Measurements from ENCODE around the gene LIMK2.

LIMK2 gene

DNA sequence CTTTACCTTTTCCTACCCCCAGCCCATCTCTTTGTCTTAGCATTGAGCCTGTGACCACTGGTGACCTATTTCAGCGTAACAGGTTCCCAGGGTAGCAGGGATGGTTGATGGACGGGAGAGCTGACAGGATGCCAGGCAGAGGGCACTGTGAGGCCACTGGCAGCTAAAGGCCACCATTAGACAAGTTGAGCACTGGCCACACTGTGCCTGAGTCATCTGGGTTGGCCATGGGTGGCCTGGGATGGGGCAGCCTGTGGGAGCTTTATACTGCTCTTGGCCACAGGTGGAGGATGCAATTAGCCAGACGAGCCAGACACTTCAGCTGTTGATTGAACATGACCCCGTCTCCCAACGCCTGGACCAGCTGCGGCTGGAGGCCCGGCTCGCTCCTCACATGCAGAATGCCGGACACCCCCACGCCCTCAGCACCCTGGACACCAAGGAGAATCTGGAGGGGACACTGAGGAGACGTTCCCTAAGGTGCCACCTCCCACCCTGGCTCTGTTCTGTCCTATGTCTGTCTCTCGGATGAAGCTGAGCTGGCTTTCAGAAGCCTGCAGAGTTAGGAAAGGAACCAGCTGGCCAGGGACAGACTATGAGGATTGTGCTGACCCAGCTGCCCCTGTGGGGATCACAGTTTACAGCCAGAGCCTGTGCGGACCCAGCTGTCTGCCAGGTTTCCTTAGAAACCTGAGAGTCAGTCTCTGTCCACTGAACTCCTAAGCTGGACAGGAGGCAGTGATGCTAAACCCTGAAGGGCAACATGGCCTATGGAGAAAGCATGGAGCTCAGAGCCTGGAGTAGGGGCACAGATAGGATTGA, 50.4 kb downstream of the LIMK2 start:
- DNase-seq: no peak
- TF ChIP-seq POLR2A (IDR thresholded peaks at IDR 0.05; ENCODE audit: low read length) (no peak), GATA1 (IDR thresholded peaks at IDR 0.05; ENCODE audit: low read depth, low read length) (no peak)

DNA sequence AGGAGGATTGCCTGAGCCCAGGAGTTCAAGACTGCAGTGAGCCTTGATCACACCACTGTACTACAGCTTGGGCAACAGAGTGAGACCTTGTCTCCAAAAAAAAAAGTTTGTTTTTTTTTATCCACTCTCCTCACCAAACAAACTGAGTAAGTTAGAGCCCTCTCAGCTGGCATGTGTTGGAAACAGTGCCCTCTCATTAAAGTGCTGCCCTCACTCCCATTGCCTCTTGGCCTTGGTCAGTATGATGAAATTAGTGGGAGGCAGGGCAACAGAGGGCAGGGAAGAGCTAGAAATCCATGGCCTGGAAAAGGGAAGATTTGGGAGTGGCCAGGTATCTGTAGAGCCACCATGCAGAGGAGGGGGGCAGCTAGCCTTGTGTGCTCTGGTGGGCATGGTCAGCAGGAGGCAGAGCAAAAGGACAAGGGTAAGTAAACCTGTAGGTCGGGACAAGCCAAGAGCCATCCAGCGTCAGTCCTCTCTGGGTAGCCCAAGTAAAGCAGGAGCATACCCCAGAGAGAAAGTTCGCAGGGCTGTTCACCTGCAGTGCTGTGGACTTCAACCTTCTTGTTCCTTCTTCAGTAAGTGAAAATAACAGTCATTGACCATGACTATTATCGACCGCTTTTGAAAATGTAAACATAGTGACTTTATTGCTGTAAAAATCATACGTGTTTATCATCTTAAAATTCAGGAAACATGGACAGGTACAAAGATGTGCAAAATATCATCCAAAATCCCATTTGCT, 52.0 kb downstream of the LIMK2 start:
- TF ChIP-seq POLR2A (IDR thresholded peaks at IDR 0.05; ENCODE audit: low read length) (no peak), GATA1 (IDR thresholded peaks at IDR 0.05; ENCODE audit: low read depth, low read length) (no peak)
- DNase-seq: no peak

DNA sequence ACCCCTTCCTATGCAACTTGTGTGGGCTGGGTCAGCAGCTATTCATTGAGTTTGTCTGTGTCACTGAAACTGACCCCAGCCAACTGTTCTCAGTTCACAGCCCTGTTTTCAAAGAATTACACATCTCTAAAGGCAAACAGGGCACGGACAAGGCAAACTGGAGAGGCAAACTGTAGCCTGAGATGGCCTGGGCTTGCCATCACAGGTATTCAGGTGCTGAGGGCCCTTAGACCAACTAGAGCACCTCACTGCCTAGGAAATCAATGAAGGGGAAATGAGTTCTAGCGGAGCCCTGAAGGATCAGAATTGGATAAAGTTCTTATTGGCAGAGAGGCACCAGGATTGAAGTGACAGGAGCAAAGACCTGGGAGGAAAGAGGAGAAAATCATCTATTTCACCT, 56.2 kb downstream of the LIMK2 start:
- TF ChIP-seq GATA1 (IDR thresholded peaks at IDR 0.05; ENCODE audit: low read depth, low read length): no peak
- no peak for TF ChIP-seq POLR2A (IDR thresholded peaks at IDR 0.05; ENCODE audit: low read length)

GRCh38 chr22:31269892-31270579, 57.9 kb downstream of the LIMK2 start:
- no peak for DNase-seq
- TF ChIP-seq POLR2A (IDR thresholded peaks at IDR 0.05; ENCODE audit: low read length) (no peak), GATA1 (IDR thresholded peaks at IDR 0.05; ENCODE audit: low read depth, low read length) (no peak)

More for the DNA sequence above, 56.2 kb downstream of the LIMK2 start:
- no peak for DNase-seq

DNA sequence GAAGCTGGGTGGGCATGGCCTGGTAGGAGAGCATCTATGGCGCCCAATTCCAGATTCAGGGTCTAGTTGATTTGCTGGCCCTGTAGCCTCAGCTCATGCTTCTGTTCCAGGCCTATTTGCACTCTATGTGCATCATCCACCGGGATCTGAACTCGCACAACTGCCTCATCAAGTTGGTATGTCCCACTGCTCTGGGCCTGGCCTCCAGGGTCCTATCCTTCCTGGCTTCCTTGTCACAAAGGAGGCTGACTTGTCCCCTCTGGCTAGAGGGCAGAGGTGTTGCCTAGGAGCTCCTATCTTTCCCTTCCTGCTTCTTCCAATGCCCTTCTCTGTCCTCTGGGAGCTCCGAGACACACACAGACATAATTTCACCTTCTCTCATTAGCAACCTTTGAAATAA, 58.9 kb downstream of the LIMK2 start:
- TF ChIP-seq POLR2A (IDR thresholded peaks at IDR 0.05; ENCODE audit: low read length): no peak
- no peak for TF ChIP-seq GATA1 (IDR thresholded peaks at IDR 0.05; ENCODE audit: low read depth, low read length)
- no peak for DNase-seq

GRCh38 chr22:31271485-31271884, 59.4 kb downstream of the LIMK2 start:
- no peak for DNase-seq
- TF ChIP-seq GATA1 (IDR thresholded peaks at IDR 0.05; ENCODE audit: low read depth, low read length) (no peak), POLR2A (IDR thresholded peaks at IDR 0.05; ENCODE audit: low read length) (no peak)

DNA sequence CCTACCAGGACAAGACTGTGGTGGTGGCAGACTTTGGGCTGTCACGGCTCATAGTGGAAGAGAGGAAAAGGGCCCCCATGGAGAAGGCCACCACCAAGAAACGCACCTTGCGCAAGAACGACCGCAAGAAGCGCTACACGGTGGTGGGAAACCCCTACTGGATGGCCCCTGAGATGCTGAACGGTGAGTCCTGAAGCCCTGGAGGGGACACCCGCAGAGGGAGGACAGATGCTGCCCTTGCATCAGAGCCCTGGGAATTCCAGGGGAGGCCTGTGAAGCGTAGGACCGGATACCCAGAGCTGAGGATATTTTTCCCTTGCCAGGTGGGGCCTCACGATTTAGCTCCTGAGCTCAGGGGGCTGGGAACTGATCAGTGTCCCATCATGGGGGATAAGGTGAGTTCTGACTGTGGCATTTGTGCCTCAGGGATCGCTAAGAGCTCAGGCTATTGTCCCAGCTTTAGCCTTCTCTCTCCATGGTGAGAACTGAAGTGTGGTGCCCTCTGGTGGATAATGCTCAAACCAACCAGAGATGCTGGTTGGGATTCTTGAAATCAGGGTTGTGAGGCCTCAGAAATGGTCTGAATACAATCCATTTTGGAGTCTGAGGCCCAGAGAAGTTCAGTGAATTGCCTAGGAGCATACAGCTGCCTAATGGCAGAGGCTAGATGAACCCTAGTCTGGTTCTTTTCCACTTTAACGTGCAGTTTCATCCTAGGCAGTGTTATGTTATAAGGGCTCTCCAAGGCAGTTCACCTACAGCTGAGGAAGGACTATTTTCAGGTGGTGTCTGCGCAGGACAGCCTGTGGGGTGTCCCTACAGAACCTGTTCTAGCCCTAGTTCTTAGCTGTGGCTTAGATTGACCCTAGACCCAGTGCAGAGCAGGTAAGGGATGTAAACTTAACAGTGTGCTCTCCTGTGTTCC, 60.7 kb downstream of the LIMK2 start:
- peak; percentile 54 to 71 for DNase-seq
- TF ChIP-seq POLR2A (IDR thresholded peaks at IDR 0.05; ENCODE audit: low read length) (no peak), GATA1 (IDR thresholded peaks at IDR 0.05; ENCODE audit: low read depth, low read length) (no peak)

- TF ChIP-seq POLR2A (IDR thresholded peaks at IDR 0.05; ENCODE audit: low read length) (no peak), GATA1 (IDR thresholded peaks at IDR 0.05; ENCODE audit: low read depth, low read length) (no peak)
- DNase-seq: no peak
Observed at GRCh38 chr22:31274017-31274416, 61.9 kb downstream of the LIMK2 start.

- TF ChIP-seq GATA1 (IDR thresholded peaks at IDR 0.05; ENCODE audit: low read depth, low read length) (no peak), POLR2A (IDR thresholded peaks at IDR 0.05; ENCODE audit: low read length) (no peak)
- DNase-seq: no peak
Observed at GRCh38 chr22:31275018-31275417, 62.9 kb downstream of the LIMK2 start.

DNA sequence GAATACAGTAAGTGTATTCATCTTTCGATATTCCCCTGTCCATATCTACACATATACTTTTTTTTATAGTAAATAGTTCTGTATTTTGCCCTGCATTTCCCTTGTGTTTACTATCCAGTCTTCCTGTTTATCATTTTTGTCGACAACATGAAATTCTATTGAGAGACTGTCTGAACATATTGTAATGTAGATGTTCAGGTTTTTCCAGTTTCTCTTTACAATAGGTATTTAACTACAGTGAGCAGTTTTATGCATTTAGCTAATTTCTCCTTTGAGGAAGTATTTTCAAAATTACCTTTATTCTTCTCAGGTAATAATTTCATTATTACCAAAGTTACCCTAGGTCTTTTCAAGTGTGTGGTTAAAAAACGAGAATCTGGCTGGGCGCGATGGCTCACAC, 63.5 kb downstream of the LIMK2 start:
- no peak for DNase-seq

GRCh38 chr22:31276426-31277167, 64.5 kb downstream of the LIMK2 start:
- DNase-seq: no peak
- TF ChIP-seq GATA1 (IDR thresholded peaks at IDR 0.05; ENCODE audit: low read depth, low read length): no peak
- TF ChIP-seq POLR2A (IDR thresholded peaks at IDR 0.05; ENCODE audit: low read length): no peak

More for the DNA sequence above, 63.5 kb downstream of the LIMK2 start:
- TF ChIP-seq GATA1 (IDR thresholded peaks at IDR 0.05; ENCODE audit: low read depth, low read length): no peak
- no peak for TF ChIP-seq POLR2A (IDR thresholded peaks at IDR 0.05; ENCODE audit: low read length)

DNA sequence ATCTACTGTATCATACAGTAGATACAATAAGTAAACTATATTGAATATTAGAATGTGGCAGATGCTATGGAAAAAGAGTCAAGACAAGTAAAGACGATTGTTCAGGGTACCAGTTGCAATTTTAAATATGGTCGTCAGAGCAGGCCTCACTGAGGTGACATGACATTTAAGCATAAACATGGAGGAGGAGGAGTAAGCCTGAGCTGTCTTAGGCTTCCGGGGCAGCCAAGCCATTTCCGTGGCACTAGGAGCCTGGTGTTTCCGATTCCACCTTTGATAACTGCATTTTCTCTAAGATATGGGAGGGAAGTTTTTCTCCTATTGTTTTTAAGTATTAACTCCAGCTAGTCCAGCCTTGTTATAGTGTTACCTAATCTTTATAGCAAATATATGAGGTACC, 65.6 kb downstream of the LIMK2 start:
- no peak for TF ChIP-seq POLR2A (IDR thresholded peaks at IDR 0.05; ENCODE audit: low read length)
- no peak for TF ChIP-seq GATA1 (IDR thresholded peaks at IDR 0.05; ENCODE audit: low read depth, low read length)
- DNase-seq: no peak
